HG03565 (cell line): Measurements from ENCODE around the gene CCDC121.
"Not testable (repeated sequence)": the region's sequence is repeated elsewhere in the genome, so short reads cannot be mapped to it uniquely, and the experiment has no call there.

Experiments
- ATAC-seq: cut with Tn5 transposase; IDR thresholded peaks from one replicate; pipeline ENCODE4 v1.9.1; 2021; ENCODE audit warnings: mild to moderate bottlenecking, moderate library complexity; ENCODE audit not compliant: unreplicated experiment

The CCDC121 gene

GRCh38 chr2:27638037-27638637, 9.3 kb upstream of the CCDC121 start:
- no peak for ATAC-seq

GRCh38 chr2:27636766-27637165, 8.0 kb upstream of the CCDC121 start:
- ATAC-seq = no peak

- ATAC-seq = no peak
Measured at GRCh38 chr2:27634291-27634690, 5.5 kb upstream of the CCDC121 start.

GRCh38 chr2:27630257-27630656, 1.4 kb upstream of the CCDC121 start:
- not testable (repeated sequence) for ATAC-seq

- no peak for ATAC-seq
Measured at GRCh38 chr2:27627963-27628766, 647 bp downstream of the CCDC121 start.

DNA sequence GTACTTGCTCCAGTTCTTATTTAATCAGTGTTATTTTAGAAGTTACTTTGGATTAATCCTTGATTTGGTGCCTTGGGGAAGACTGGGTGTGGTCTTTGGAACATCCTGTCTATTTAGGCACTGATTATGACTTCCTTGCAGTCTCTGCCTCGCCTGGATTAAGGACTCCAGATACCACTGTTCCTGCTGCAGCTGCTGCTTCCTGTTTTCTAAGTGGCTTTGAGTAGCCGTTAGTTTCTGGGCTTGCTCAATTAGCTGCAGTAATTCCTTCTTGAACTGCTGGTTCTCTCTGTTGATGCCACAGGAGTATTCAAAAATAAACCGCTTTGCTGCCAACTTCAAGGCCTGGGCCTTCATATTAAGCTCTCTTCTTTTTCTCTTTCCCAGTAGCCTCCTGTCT, 1.9 kb downstream of the CCDC121 start:
- not testable (repeated sequence) for ATAC-seq

GRCh38 chr2:27626323-27626722, 2.5 kb downstream of the CCDC121 start:
- not testable (repeated sequence) for ATAC-seq

- no peak for ATAC-seq
Measured at GRCh38 chr2:27624943-27625342, 3.9 kb downstream of the CCDC121 start.

- ATAC-seq = no peak
Measured at GRCh38 chr2:27622921-27623384, 5.9 kb downstream of the CCDC121 start.

GRCh38 chr2:27621524-27621923, 7.3 kb downstream of the CCDC121 start:
- no peak for ATAC-seq

DNA sequence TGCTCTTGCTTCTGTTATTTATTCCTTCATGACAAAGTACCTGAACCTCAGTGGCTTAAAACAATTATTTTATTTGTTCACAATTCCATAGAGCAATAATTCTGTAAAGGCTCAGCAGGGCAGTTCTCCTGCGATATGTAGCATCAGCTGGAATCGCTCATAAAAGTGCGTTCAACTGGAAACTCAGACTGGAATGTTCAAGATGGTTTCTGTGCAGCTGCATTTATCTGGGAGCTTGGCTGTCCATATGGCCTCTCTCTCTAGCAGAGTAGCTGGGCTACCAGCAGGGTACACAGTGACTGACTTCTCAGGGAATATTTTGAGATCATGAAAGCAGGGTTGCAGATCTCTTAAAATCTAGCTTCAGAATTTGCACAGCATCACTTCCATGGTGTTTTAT, 13.5 kb downstream of the CCDC121 start:
- no peak for ATAC-seq

DNA sequence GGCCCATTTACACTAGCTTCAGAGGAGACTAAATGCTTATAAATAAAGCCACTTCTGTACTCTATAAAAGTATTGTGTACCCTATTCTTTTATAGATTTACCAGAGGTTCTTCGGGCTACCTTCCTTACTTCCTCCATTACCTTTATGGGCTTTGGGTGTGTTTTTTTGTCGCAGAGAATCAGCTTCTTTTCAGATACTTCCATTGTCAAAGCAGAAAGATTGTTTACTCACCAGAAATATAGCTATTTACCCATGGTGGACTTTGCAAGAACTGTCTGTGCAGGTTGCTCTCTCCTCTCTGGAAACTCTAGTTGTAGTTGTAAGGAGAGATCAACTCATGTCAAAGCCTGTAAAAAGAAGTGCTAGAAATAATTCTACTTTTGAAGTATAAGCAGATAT, 14.8 kb downstream of the CCDC121 start:
- no peak for ATAC-seq

DNA sequence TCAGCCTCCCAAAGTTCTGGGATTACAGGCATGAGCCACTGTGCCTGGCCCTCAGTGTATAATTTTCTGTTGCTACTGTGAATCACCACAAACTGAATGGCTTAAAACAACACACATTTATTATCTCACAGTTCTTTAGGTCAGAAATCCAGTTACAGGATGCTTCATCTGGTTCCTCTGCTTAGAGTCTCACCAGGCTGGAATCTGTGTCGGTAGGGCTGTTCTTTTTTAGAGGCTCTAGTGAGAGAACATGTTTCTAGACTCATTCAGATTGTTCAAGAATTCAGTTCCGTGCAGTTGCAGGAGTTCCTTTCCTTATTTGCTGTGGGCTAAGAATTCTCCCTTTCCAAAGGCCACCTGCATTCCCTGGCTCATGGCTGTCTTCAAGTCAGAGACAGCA, 22.2 kb downstream of the CCDC121 start:
- ATAC-seq = no peak

GRCh38 chr2:27596627-27597026, 32.2 kb downstream of the CCDC121 start:
- no peak for ATAC-seq

DNA sequence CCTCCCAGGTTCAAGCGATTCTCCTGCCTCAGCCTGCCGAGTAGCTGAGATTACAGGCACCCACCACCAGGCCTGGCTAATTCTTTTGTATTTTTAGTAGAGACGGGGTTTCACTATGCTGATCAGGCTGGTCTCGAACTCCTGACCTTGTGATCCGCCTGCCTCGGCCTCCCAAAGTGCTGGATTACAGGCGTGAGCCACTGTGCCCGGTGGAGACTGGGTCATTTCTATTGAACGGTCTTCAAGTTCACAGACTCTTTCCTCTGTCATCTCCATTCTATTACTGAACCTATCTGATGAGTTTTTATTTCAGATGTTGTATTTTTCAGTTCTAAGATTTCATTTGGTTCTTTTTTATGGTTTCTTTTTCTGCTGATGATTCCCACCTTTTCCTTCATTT, 33.4 kb downstream of the CCDC121 start:
- not testable (repeated sequence) for ATAC-seq

DNA sequence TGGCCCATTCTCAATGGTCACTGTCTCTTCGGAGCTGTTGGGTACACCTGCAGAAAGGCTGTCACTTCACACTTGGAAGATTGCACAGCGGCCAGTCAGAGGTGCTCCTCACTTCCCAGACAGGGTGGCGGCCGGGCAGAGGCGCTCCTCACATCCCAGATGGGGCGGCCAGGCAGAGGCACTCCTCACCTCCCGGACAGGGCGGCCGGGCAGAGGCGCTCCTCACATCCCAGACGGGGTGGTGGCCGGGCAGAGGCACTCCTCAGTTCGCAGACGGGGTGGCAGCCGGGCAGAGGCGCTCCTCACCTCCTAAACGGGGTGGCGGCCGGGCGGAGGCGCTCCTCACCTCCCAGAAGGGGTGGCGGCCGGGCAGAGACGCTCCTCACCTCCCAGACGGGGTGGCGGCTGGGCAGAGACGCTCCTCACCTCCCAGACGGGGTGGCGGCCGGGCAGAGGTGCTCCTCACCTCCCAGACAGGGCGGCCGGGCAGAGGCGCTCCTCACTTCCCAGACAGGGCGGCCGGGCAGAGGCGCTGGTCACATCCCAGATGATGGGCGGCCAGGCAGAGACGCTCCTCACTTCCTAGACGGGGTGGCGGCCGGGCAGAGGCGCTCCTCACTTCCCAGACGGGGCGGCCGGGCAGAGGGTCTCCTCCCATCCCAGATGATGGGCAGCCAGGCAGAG, 34.6 kb downstream of the CCDC121 start:
- not testable (repeated sequence) for ATAC-seq

GRCh38 chr2:27593240-27593639, 35.6 kb downstream of the CCDC121 start:
- no peak for ATAC-seq

DNA sequence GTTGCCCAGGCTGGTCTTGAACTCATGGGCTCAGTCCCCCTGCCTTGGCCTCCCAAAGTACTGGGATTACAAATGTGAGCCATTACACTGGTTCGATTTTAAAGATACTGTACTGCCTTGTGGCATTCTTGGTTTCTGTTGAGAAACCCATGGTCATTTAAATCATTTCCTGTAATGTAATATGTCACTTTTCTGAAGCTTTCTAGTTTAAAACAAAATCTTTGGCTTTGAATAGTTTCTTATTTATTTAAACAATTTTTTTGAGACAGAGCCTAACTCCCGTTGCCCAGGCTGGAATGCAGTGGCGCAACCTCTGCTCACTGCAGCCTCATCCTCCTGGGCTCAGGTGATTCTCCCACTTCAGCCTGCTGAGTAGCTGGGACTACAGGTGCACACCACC, 37.1 kb downstream of the CCDC121 start:
- ATAC-seq = no peak

DNA sequence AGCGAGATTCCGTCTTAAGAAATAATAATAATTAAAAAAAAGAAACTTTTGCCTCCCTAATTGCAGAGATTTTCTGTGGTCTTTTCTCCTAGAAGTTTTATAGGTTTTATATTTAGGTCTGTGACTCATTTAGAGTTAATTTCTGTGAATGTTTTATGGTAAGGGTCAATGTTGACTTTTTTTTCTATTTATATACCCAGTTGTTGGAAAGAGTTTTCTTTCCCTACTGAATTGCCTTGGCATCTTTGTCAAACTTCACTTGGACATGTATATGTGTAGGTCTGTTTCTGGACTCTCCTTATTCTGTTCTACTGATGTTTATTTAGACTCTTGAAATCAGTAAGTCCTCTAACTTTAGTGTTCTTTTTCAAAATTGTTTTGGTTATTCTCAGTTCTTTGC, 40.5 kb downstream of the CCDC121 start:
- no peak for ATAC-seq

DNA sequence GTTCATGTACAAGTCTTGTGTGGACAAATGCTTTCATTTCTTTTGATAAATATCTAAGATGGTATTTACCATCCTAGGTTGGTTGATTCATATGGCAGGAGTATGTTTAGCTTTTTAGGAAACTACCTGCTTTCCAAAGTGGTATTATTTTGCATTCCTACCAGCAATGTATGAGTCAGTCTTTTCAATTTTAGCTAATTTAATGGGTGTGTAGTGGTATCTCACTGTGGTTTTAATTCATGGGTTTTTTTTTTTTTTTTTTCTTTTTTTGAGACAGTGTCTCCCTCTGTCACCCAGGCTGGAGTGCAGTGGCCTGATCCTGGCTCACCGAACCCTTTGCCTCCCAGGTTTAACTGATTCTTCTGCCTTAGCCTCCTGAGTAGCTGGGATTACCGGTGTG, 41.8 kb downstream of the CCDC121 start:
- no peak for ATAC-seq

DNA sequence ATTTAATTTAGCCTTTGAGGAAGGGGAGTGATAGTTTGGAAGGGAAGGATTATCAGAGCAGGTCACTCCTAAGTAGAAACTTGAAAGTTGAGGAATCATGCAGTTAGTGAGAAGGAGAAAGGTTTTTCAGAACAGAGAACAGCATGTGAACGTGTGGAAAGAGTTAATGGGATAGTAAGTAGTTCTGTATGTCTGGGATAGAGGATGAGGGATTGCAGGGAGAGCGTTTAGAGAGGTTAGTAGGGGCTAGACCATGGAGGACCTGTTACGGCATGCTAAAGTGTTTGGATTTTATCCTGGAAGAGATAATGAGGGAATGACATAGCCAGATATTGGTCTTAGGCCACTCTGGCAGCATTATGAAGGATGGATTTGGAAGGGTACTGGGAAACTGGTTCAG, 44.2 kb downstream of the CCDC121 start:
- no peak for ATAC-seq

GRCh38 chr2:27583390-27583915, 45.4 kb downstream of the CCDC121 start:
- no peak for ATAC-seq
